HG03442 (cell line): Measurements from ENCODE around the gene PITPNC1.
"Not testable (repeated sequence)": the region's sequence is repeated elsewhere in the genome, so short reads cannot be mapped to it uniquely, and the experiment has no call there.

ENCODE experiments used
- ATAC-seq: cut with Tn5 transposase; IDR thresholded peaks from one replicate; pipeline ENCODE4 v1.9.1; 2021; ENCODE audit warnings: mild to moderate bottlenecking, moderate library complexity; ENCODE audit not compliant: unreplicated experiment

The PITPNC1 gene

DNA sequence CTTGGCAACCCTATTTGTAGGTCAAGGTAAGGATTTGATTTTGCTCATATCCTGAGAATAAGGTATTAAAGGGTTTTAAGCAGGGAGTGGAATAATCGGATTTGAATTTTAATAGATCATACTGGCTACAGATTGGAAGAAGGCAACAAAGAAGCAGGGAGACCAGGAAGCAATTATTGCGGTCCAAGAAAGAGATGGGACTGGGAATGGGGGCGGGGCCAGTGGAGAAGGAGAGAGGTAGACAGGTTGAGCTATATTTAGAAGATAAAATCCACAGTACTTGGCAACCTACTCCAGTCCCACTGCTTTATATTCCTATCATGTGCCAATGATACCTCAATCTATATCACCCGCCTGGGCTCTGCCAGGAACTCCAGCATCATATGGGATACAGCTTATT lies 334.8 kb downstream of the PITPNC1 start:
- no peak for ATAC-seq

DNA sequence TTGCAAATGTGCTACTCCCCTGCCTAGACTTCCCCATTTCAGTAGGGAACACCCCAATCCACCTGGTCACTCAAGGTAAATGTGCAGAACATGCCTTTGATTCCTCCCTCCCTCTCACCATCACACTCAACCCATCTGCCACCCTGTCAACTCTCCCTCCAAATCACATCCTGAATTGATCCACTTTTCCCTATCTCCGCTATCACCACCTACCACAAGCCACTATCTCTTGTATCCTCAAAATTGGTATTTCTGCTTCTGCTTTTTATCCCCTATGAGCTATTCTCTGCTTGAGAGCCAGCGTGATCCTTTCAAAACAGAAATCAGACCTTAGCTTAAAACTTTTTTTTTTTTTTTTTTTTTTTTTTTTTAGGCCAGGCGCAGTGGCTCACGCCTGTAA lies 335.3 kb downstream of the PITPNC1 start:
- ATAC-seq, result no peak

DNA sequence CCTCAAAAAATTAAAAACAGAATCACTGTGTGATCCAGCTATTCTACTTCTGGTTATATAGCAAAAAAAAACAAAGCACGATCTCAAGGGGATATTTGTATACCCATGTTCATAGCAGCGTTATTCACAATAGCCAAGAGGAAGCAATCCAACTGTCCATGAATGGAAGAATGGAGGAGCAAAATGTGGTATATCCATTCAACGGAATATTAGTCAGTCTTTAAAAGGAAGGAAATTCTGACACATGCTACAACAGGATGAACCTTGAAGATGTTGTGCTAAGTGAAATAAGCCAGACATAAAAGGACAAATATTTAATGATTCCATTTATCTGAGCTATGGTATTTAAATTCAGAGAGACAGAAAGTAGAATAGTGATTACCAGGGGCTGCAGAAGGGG lies 336.1 kb downstream of the PITPNC1 start:
- no peak for ATAC-seq

DNA sequence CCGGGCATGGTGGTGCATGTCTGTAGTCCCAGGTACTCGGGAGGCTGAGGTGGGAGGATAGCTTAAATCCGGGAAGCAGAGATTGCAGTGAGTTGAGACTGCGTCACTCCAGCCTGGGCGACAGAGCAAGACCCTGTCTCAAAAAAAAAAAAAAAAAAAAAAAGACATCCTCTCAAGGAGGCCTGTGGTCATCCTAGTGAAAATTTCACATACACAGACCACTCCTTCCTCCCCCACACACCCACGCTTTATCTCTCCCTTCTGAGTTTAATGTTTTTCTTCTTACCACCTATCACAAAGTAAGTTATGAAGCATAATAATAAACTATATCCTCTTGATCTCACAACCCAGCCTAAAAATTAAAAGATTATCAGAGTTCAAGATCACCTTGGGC lies 339.3 kb downstream of the PITPNC1 start:
- ATAC-seq, result no peak

DNA sequence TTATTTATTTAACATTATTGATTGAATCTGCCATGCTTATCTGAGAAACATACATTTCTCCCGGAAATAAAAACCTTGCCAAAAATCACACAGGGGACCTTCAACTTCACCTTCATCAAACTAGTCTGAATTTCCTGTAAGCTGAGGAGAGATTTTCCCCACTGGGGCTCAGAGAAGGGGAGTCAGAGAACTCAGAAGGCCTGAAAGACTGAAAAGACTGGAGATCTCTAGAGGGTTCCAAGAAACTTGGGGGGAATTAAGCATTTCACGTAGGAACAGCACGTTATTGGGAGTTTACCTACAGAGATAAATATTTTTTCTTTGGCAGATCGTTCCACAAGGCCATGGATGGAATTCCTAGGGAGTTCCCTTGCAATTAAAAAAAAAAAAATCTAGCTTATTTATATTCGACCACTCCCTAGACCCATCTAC lies 340.1 kb downstream of the PITPNC1 start:
- no peak for ATAC-seq

DNA sequence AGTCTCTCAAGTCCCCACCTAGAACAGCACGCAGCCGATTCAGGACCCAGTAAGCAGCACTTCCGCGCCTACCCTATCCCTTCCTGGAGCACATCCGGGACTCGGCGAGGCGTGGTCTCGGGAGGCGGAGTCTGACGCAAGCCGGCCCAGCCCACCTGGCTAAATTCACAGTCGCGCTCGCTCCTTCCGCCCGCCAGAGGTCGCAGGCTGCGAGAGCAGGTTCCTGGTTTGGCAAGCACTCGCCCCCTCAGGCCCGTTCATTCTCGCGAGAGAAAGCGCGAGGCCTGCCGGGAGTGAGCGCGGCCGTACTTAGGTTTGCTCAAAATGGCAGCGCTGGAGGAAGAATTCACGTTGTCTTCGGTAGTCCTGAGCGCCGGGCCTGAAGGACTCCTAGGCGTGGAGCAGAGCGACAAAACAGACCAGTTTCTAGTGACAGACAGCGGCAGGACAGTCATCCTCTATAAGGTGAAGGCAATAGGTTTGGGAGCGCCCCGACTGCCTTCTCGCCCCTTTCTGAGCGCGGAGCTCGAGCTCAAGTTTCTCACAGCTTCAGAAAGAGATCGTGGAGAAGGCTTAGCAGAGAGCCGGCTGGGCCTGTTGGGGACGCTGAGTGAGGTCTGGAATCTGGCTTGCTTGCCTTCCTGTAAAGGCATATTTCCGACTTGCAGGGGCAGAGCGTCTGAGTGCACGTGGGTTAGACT lies 340.7 kb downstream of the PITPNC1 start, which contains the start of gene NOL11:
NOL11 (plus strand) TSS at position 313 of the 701 bp plus-strand sequence; CDS start at position 325, 12 bp downstream.
- peak; percentile 94 for ATAC-seq

DNA sequence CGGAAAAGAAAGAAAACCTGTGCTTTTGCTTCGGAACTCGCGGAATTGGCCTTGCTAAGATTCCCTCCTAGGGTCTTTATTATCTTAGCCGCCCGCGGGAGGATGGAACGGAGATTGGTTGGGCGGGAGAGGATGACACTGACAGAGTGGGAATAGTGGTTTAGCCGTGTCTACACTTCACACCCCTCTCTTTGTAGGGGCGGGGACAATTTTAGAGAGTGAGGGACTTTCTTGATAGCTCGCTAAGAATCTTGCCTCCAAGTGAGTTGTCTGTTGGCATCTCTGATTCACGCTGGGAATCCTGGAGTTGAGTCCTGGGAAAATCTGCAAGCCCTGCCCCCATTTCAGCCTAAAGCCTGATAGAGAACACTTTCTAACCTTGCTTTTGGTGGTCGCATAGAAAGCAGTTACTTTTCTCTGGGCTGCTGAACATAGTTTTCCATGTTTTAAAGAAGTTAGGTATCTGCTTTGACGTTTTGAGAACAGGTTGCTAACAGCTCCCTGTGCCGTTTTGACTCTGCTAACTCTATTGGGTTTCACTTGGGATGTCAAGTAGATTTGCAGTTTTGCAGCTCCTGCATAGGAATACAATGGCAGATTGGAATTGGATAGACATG lies 341.4 kb downstream of the PITPNC1 start:
- ATAC-seq, result no peak

DNA sequence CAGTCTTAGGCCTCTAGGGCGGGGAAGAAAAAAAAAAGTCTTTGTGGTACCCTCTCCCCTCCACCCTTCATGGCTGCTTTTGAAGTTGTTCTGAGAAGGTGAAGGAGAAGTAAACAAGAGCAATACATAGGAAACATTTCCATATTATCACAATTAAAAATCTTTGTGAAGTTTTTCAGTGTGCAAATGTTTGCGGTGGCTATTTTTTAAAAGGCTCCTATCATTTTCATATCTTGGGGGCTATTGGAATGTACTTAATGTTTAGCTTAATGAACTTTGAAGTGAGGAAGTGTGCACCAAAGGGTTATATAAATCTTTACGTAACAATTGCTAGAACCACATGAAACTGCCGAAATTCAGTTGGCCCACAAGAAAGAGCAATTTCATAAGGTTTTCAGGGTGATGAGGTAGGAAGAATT lies 348.3 kb downstream of the PITPNC1 start:
- no peak for ATAC-seq

DNA sequence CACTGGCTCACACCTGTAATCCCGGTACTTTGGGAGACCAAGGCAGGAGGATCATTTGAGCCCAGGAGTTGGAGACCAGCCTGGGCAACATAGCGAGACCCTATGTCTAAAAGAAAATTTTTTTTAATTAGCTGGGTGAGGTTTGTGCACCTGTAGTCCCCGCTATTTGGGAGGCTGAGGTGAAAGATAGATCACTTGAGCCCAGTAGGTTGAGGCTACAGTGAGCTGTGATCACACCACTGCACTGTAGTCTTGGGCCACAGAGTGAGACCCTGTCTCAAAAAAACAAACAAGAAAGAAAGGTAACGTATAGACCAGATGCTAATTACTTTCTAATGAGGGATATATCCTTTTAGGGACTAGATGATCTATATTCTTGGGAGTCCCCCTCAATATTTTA lies 348.7 kb downstream of the PITPNC1 start:
- ATAC-seq, result no peak

DNA sequence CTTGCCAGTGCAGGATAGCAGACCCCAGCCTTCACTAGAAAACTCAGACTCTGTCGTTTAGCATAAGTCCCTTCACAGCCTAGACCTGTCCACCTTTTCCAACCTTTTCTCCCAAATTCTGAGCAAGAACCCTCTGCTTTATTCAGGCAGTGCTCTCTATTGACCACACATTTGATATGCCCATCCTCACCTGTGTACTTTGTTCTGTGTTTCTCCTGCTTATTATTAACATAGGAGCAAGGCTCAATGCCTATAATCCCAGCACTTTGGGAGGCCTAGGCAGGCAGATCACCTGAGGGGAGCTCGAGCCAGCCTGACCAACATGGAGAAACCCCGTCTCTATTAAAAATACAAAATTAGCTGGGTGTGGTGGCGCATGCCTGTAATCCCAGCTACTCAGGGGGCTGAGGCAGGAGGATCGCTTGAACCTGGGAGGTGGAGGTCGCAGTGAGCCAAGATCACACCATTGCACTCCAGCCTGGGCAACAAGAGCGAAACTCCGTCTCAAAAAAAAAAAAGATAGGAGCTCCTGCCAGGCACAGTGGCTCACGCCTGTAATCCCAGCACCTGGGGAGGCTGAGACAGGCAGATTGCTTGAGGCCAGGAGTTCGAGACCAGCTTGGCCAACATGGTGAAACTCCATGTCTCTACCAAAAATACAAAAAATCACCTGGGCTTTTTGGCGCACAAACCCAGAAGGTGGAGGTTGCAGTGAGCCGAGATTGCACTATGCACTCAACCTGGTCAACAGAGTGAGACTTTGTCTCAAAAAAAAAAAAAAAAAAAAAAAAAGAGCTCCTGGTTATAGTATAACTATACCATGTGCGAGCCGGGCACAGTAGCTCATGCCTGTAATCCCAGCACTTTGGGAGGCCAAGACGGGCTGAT lies 350.3 kb downstream of the PITPNC1 start:
- not testable (repeated sequence) for ATAC-seq

DNA sequence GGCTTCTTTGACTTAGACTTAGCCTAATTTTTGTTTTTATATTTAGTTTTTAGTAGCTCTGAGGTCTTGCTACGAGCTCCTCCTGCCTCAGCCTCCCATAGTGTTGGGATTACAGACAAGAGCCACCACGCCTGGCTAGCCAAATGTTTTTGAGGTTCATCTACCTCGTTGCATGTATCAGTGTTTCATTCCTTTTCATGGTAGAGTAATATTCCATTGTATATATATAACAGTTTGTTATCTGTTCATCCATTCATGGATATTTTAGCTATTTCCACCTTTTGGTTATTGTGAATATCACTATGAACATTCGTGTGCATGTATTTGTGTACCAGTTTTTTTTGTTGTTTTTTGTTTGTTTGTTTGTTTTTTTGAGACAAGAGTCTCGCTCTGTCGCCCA lies 352.8 kb downstream of the PITPNC1 start:
- ATAC-seq, result no peak

DNA sequence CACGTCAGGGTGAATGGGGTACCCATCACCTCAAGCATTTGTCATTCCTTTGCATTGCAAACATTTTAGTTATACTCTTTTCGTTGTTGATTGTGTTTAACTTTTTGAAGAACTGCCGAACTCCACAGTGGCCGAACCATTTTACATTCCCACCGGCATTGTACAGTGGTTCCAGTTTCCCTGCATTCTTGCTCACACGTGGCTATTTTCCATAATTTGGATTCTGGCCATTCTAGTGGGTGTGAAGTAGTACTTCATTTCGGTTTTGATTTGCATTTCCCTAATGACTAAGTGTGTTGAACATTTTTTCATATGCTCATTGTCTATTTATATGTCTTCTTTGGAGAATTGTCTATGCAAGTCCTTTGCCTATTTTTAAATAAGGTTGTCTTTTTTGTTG lies 353.6 kb downstream of the PITPNC1 start:
- no peak for ATAC-seq

DNA sequence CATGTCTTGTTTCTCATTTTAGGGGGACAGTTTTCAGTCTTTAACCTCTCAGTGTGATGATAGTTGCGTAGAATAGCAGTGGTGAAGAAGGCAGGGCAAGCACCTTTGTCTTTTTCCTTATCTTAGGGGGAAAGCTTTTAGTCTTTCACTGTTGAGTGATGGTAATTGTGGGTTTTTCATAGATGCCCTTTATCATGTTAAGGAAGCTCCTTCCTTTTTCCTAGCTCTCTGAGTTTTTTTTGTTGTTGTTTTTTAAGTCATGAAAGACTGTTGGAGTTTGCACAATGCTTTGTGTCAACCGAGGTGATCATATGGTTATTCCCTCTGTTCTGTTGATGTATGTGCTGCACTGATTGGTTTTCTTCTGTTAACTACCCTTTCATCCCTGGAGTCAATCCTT lies 356.4 kb downstream of the PITPNC1 start:
- ATAC-seq, result no peak

DNA sequence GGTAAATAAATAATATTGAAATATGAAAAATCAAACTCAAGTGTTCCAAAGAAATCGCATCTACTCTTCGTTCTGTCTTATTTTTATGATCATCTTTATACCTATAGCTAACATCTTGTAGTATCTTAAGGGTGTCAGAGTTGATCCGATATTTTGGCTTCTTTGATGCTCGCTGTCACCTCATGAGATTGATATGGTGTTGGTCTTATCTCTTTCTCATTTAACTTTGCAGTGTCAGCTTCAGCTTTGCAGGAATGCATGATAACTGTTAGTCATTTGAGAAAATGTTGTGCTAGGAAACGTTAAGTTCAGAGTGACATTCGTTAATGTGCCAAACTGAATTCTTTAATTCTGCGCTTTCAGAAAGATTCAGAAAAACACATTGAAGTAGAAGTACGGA lies 360.1 kb downstream of the PITPNC1 start:
- ATAC-seq, result no peak

DNA sequence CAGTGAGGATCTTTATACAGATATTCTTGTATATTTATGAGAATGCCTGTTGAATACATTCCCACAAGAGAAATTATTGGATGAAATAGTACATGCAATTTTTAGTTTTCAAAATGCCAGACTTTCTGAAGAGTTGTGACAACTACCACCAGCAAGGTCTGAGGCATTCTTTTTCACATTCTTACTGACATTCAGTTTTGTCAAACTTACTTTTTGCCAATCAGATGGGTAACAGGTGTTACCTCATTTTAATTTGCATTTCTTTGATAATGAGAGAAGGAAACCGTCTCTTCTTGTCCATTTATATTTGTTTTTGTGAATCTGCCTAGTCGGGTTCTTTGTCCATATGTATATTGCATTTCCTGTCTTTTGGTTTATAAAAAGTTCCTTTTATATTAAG lies 364.9 kb downstream of the PITPNC1 start:
- no peak for ATAC-seq
